Astrocyte (in vitro differentiated cells and primary cell): Measurements from ENCODE around the gene FAT3.

Source experiments
- EZH2 ChIP-seq: IDR thresholded peaks from 2 replicates; pipeline ENCODE4 v1.6.1; 2012; ENCODE audit warnings: mild to moderate bottlenecking, low read length, inconsistent platforms; ENCODE audit not compliant: insufficient read depth
- TF ChIP-seq, protein P1 (sequence below): IDR thresholded peaks from 2 replicates; pipeline ENCODE4 v1.5.1; 2011; ENCODE audit warnings: low read depth, mild to moderate bottlenecking, inconsistent platforms, low read length, moderate library complexity; ENCODE audit not compliant: insufficient read depth

DNA sequence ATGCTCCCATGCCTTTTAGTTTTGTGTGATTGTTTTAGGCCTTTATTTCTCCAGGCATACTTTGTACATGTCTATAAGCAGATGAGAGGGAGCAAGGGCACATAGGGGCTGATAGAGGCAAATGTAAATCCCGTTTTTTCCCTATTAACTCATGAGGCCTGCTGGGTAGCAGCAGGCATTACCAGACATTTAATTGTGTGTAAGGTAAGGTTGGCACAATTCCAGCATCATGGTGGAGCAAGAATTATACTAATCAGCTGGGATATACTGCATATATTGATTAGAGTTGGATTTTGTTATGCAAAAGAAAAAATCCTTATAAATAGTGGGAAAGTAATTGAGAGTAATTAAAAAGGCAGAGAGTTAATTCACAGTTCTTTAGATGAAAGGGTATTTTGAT lies 12.2 kb downstream of the FAT3 start:
- TF ChIP-seq, protein P1, sequence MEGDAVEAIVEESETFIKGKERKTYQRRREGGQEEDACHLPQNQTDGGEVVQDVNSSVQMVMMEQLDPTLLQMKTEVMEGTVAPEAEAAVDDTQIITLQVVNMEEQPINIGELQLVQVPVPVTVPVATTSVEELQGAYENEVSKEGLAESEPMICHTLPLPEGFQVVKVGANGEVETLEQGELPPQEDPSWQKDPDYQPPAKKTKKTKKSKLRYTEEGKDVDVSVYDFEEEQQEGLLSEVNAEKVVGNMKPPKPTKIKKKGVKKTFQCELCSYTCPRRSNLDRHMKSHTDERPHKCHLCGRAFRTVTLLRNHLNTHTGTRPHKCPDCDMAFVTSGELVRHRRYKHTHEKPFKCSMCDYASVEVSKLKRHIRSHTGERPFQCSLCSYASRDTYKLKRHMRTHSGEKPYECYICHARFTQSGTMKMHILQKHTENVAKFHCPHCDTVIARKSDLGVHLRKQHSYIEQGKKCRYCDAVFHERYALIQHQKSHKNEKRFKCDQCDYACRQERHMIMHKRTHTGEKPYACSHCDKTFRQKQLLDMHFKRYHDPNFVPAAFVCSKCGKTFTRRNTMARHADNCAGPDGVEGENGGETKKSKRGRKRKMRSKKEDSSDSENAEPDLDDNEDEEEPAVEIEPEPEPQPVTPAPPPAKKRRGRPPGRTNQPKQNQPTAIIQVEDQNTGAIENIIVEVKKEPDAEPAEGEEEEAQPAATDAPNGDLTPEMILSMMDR: no peak
- no peak for TF ChIP-seq EZH2
